Stimulated activated CD4-positive, alpha-beta T cell treated with anti-CD3 and anti-CD28 coated beads, Interleukin-4, amount 100 ng/mL, for 4 hours (primary cell): ENCODE results near the gene SGSM2.
A peak's percentile ranks its signal among the peaks of the same experiment; 100 is the strongest.
"Not testable (repeated sequence)": the region's sequence is repeated elsewhere in the genome, so short reads cannot be mapped to it uniquely, and the experiment has no call there.

Experiments used
- DNase-seq, 2 experiments: peaks; one replicate each; pipeline ENCODE4 v3.0.0-alpha.2; 2020

The SGSM2 gene, protein sequence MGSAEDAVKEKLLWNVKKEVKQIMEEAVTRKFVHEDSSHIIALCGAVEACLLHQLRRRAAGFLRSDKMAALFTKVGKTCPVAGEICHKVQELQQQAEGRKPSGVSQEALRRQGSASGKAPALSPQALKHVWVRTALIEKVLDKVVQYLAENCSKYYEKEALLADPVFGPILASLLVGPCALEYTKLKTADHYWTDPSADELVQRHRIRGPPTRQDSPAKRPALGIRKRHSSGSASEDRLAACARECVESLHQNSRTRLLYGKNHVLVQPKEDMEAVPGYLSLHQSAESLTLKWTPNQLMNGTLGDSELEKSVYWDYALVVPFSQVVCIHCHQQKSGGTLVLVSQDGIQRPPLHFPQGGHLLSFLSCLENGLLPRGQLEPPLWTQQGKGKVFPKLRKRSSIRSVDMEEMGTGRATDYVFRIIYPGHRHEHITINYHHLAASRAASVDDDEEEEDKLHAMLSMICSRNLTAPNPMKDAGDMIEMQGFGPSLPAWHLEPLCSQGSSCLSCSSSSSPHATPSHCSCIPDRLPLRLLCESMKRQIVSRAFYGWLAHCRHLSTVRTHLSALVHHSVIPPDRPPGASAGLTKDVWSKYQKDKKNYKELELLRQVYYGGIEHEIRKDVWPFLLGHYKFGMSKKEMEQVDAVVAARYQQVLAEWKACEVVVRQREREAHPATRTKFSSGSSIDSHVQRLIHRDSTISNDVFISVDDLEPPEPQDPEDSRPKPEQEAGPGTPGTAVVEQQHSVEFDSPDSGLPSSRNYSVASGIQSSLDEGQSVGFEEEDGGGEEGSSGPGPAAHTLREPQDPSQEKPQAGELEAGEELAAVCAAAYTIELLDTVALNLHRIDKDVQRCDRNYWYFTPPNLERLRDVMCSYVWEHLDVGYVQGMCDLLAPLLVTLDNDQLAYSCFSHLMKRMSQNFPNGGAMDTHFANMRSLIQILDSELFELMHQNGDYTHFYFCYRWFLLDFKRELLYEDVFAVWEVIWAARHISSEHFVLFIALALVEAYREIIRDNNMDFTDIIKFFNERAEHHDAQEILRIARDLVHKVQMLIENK

GRCh38 chr17:2336852-2337543 lies at the start of gene SGSM2:
SGSM2 (plus strand) TSS chr17:2337501; CDS start chr17:2337689, 188 bp downstream.
- peak; percentile 63 to 70 for DNase-seq

DNA sequence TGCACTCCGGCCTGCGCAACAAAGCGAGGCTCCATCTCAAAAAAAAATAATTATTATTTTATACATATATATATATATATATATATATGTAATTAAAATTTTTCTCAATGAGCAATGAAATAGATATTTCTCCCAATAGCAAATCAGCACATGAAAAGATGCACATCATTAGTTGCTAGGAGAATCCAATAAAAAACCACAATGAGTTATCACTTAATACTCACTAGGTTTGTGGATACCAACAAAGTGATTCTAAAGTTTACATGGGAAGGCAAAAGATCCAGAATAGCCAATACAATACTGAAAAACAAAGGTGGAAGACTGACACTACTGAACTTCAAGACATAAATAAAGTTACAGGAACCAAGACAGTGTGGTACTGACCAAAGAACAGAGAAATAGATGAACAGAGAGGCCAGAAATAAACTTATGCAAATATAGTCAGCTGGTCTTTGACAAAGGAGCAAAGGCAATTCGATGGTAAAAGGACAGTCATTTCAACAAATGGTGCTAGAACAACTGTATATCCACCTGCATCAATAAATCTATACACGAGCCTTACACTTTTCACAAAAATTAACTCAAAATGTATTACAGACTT lies 47.3 kb upstream of the SGSM2 start:
- no peak for DNase-seq

GRCh38 chr17:2292100-2292499 lies 45.2 kb upstream of the SGSM2 start:
- DNase-seq = no peak

- no peak for DNase-seq
Measured at GRCh38 chr17:2295575-2295974, 41.7 kb upstream of the SGSM2 start.

DNA sequence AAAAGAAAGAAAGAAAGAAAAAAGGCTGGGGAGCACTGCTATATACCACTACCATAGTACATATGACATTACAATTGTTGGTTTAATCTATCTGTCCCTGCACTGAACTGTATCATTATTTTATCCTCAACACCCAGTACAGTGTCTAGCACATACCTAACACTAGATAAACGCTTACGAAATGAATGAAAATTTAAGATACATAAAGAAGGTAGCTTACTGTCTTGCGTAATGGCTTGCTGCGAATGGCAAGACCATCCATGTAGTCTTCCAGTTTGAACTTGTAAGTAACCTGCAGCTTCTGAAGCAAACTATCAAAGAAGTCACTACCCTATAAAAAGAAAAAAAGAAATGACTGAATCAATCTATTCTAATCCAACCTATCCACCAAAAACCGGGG lies 40.3 kb upstream of the SGSM2 start:
- DNase-seq = no peak

- DNase-seq = no peak
Measured at GRCh38 chr17:2299136-2299535, 38.2 kb upstream of the SGSM2 start.

GRCh38 chr17:2299756-2300155 lies 37.5 kb upstream of the SGSM2 start:
- no peak for DNase-seq

DNA sequence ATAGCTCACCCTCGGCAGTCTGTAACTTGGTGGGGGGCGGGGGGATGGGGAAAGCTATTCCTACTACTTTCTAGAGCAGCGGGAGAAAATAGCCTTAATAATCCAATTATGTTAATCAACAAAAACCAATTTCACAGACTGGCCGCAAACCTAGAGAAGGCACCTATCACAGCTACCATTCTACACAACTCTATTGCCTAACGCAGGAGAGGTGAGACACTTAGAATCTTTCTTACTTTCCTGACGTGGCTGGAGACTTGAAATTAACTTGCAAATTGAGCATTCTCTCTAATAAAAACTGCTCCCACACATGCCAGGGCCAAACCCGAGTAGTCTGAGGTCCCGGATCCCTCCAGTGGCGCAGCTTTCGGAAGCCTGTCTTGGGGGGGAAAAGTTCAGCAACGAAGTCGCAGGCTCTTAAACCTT lies 34.5 kb upstream of the SGSM2 start:
- no peak for DNase-seq

GRCh38 chr17:2303204-2304188 lies 33.8 kb upstream of the SGSM2 start, which contains the start of the genes SMG6 and SRR:
SMG6 (minus strand) TSS chr17:2303785; CDS start chr17:2303720, 65 bp downstream.
SRR (plus strand) TSS chr17:2303950; CDS start chr17:2315561, 11,611 bp downstream.
- DNase-seq = peak; percentile 93 to 97

DNA sequence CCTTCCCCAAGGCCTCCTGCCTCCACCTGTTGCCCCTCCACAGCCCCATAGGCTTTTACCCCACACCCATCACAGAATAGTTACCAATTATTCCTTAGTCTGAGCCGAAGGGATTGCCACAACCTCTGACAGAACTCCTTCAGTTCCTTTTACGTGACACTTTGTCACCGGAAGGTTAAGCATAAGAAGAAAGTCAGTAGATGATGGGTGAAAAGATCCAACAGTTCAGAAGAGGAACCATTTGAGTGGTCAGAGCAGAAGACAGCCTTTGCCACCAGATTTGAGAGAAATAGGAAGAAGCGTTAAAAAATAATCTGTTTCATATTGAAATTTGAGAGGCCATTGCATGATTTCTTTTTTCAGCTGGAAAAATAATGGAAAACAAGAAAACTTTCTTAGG lies 32.4 kb upstream of the SGSM2 start:
- no peak for DNase-seq

GRCh38 chr17:2309338-2310154 lies 27.8 kb upstream of the SGSM2 start:
- no peak for DNase-seq

- no peak for DNase-seq
Measured at GRCh38 chr17:2312736-2313135, 24.6 kb upstream of the SGSM2 start.

DNA sequence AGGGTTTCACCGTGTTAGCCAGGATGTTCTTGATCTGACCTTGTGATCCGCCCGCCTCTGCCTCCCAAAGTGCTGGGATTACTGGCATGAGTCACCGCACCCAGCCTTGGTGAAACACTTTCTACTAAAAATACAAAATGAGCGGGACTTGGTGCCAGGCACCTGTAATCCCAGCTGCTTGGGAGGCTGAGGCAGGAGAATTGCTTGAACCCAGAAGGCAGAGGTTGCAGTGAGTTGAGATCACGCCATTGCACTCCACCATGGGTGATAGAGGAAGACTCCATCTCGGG lies 20.4 kb upstream of the SGSM2 start:
- DNase-seq = not testable (repeated sequence)

DNA sequence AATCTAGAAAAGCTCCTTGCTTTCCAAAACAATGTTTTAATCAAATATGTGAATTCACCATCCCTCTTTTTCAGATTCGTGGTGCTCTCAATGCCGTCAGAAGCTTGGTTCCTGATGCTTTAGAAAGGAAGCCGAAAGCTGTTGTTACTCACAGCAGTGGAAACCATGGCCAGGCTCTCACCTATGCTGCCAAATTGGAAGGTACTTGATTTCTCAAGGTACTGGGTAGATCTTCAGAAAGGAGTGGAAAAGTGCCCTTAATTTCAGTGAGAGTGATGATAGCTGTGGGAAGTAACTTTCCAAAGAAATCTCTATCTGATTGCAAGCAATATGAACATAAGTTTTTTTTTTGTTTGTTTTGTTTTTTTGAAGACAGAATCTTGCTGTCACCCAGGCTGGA lies 19.5 kb upstream of the SGSM2 start:
- DNase-seq = no peak

- DNase-seq = no peak
Measured at GRCh38 chr17:2319051-2319450, 18.2 kb upstream of the SGSM2 start.

GRCh38 chr17:2321399-2321798 lies 15.9 kb upstream of the SGSM2 start:
- no peak for DNase-seq

DNA sequence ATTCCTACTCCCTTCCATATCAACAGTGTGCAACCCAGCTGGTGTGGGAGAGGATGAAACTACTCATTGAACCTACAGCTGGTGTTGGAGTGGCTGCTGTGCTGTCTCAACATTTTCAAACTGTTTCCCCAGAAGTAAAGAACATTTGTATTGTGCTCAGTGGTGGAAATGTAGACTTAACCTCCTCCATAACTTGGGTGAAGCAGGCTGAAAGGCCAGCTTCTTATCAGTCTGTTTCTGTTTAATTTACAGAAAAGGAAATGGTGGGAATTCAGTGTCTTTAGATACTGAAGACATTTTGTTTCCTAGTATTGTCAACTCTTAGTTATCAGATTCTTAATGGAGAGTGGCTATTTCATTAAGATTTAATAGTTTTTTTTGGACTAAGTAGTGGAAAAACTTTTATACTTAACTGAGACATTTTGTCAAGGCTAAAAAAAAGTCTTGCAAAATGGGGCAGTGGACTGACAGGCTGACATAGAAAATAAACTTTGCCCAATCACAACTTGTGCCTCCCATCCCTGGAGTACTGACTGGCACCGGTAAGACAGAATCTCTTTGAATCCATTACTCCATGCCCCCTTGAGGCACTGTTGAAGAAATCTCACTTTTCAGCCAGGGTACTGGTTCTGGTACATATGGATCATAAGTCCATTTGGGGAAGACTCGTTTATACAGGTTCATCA lies 13.5 kb upstream of the SGSM2 start:
- no peak for DNase-seq

DNA sequence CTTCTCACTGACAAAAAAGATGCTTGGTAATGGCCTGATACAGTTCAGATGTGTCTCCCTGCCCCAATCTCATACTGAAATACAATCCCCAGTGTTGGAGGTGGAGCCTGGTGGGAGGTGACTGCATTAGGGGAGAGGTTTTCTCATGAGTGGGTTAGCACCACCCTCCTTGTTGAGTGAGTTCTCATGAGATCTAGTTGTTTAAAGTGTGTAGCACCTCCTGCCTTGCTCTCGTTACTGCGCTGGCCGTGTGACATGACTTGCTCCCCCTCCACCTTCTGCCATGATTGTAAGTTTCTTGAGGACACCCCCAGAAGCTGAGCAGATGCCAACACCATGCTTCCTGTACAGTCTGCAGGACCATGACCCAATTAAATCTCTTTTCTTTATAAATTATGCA lies 6.0 kb upstream of the SGSM2 start:
- DNase-seq = no peak

- peak in 1 of 2 experiments; percentile 14 for DNase-seq
Measured at GRCh38 chr17:2335726-2336214, 1.5 kb upstream of the SGSM2 start.
